Activated T-cell treated with anti-CD3 and anti-CD28 coated beads, Interleukin-2, amount 50 U/mL, for 4 hours (primary cell): ENCODE measurements around the gene GLIS1. TPM values are rescaled to one million over a fixed set of nuclear protein-coding genes. Genes with fewer than 3 reads are reported as not detected.

Experiments used
- ATAC-seq, 2 donors: fragments of 200-7000 bp; cut with Tn5 transposase; one replicate each; pipeline ENCODE4 v1.10.0; 2021
- DNase-seq: peaks from one replicate; pipeline ENCODE4 v3.0.0-alpha.2; 2020
- H3K27me3 Mint-ChIP-seq: one replicate; pipeline ENCODE4 v1.8.0; 2021; ENCODE audit warnings: low read depth, mixed read lengths
- H3K36me3 Mint-ChIP-seq: one replicate; pipeline ENCODE4 v1.8.0; 2022; ENCODE audit warnings: mixed read lengths; ENCODE audit not compliant: insufficient read depth
- H3K4me1 Mint-ChIP-seq: one replicate; pipeline ENCODE4 v1.8.0; 2021; ENCODE audit warnings: low read depth, mixed read lengths
- H3K4me3 Mint-ChIP-seq: one replicate; pipeline ENCODE4 v1.8.0; 2021; ENCODE audit warnings: mild to moderate bottlenecking, moderate library complexity, mixed read lengths
- H3K9me3 Mint-ChIP-seq: one replicate; pipeline ENCODE4 v1.8.0; 2021; ENCODE audit warnings: mixed read lengths
- total RNA-seq, 3 donors: library from RNA; stranded (reverse); gene quantifications; one replicate each; pipeline ENCODE4 v1.2.1, GENCODE V29; 2021

Gene GLIS1
- total RNA-seq, 3 donors from 2014 or later, result not detected

DNA sequence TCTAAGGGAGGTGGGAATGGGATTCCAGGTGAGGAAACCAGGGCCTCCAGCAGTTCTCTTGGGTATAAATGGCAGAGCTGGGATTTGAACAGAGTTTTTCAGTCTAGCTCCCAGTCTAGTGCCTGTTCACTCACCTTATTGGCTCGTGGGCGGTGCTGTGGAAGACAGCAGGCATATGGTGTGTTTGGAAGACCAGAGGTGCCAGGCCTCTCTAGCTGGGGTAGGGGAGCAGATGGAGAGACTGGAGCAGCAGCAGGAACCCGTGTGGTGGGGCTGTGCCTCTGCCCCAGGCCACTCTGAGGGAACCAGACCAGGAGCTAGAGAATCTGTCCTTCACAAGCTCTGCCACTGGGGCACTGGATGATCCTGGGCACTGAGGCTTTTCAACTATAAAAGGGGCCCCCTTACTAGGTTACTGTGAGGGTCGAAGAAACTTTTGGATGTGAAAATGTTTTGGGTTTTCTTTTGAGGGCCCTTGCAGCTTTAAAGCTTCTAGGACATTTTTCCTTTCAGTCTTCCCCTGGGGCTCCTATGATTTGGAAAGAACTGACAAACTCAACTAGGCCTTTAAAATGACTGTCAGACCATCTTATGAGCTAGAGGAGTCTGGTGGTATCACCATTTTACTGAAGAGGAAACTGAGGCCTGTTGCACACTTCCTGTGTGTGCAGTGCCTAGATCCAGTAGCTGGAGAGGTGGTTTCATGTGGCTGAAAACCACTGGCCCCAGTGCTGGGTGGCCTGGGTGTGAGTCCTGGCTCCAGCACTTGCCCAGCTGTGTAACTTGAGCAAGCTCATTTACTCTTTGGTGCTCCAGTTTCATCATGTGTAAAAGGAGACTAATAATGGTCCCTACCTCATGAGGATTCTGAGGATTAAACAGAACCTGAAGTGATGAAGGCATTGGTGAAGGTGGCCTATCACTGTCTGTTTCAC is 273.7 kb downstream of the GLIS1 start:
- Mint-ChIP-seq H3K4me1 (no peaks in the 10 kb centered on the region), H3K4me3 (no peak overlapping the region), H3K27me3 (no peaks in the 10 kb centered on the region), H3K36me3 (no peaks in the 10 kb centered on the region), H3K9me3 (no peaks in the 10 kb centered on the region)
- ATAC-seq, result no peak
- no peak for DNase-seq

- DNase-seq (no peak), ATAC-seq (no peak)
- H3K36me3 Mint-ChIP-seq, result no peaks in the 10 kb centered on the region
- H3K27me3 Mint-ChIP-seq, result no peaks in the 10 kb centered on the region
- H3K4me3 Mint-ChIP-seq, result no peak overlapping the region
- H3K4me1 Mint-ChIP-seq, result no peaks in the 10 kb centered on the region
- H3K9me3 Mint-ChIP-seq, result no peaks in the 10 kb centered on the region
These were observed 274.7 kb downstream of the GLIS1 start for GRCh38 chr1:53463961-53464899.

GRCh38 chr1:53462769-53463501 is 276.0 kb downstream of the GLIS1 start:
- no peak overlapping the region for H3K4me3 Mint-ChIP-seq
- H3K9me3 Mint-ChIP-seq, result no peaks in the 10 kb centered on the region
- no peaks in the 10 kb centered on the region for H3K4me1 Mint-ChIP-seq
- H3K36me3 Mint-ChIP-seq, result no peaks in the 10 kb centered on the region
- DNase-seq (no peak), ATAC-seq (no peak)
- H3K27me3 Mint-ChIP-seq, result no peaks in the 10 kb centered on the region

DNA sequence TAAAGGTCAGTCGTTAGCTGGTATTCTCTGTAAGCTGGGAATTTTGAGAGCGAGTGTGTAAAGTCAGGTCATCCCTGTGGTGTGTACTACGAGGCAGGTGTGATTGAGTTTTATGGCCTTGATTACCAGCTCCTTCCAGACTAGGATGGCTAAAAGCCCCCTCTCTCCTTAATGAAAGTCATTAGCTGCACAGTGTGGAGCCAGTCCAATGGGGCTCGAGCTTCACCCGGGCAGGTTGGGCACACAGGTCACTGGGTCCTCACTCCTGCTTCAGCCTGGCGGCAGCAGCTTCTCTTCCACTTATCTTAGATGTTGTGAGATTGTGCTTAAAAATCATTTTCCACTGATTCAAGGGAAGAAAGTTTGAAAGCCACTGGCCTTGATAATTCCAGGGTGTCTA is 276.8 kb downstream of the GLIS1 start:
- Mint-ChIP-seq H3K4me3 (no peak overlapping the region), H3K9me3 (no peaks in the 10 kb centered on the region), H3K27me3 (no peaks in the 10 kb centered on the region), H3K36me3 (no peaks in the 10 kb centered on the region), H3K4me1 (no peaks in the 10 kb centered on the region)
- DNase-seq, result no peak
- ATAC-seq, result no peak

- H3K4me3 Mint-ChIP-seq, result no peak overlapping the region
- DNase-seq, result no peak
- no peaks in the 10 kb centered on the region for H3K4me1 Mint-ChIP-seq
- peaks cover 2% of the 10 kb centered on the region for H3K27me3 Mint-ChIP-seq
- H3K36me3 Mint-ChIP-seq, result no peaks in the 10 kb centered on the region
- no peak for ATAC-seq
- H3K9me3 Mint-ChIP-seq, result no peaks in the 10 kb centered on the region
These were observed 277.5 kb downstream of the GLIS1 start for GRCh38 chr1:53461323-53462044.

DNA sequence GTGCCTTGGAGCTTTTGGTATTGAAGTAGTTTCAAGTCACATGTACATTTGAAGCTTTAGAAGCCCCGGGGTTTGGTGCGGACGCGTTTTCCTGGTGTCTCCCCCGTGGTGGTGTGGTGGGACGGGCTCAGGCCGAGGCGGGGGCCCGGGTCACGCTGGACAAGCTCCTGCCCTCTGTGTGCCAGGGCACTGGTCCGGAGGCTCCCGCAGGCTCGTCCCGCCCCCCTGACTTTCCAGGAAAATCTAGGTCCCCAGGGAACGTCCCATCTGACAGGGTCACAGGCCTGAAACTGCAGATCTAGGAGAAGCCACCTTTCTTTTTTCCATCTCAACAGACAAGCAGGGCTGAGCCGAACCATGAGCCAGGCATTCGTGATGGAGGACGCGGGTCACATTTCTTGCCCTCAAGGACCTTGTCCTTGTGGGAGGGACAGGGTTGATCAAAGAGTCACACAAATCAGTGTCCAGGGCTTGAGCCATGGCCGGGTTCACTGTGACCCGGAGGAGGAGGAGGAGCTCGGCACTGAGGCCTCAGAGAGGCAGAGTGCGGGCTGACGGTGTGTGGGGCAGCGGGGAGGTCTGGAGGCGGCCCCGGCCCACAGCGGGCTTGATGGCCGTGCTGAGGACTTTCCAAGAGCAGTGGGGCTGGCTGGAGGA is 278.2 kb downstream of the GLIS1 start:
- Mint-ChIP-seq H3K9me3 (no peaks in the 10 kb centered on the region), H3K27me3 (peaks cover 2% of the 10 kb centered on the region), H3K4me1 (no peaks in the 10 kb centered on the region), H3K4me3 (no peak overlapping the region), H3K36me3 (no peaks in the 10 kb centered on the region)
- ATAC-seq (no peak), DNase-seq (no peak)

DNA sequence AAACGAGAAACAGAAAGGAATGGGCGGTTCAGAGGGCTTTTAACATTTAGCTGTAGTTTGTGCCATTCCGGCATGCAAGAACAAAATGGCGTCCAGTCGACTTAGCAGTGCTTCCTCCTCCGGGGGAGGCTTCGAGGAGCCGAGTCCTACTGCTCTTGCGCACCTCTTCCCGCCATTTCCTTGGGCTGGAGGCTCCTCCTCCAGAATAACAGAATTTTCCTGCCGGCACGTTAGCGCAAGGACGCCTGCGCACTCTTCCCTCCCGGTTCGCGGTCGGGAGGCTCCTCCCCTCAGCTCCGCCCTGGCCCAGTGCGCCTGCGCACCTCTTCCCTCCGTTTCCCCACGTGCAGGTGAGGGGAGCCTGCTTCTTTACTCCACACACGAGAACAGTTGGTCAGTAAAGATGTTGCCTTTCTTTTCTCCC is 278.7 kb downstream of the GLIS1 start:
- H3K27me3 Mint-ChIP-seq, result peaks cover 2% of the 10 kb centered on the region
- no peaks in the 10 kb centered on the region for H3K36me3 Mint-ChIP-seq
- ATAC-seq (no peak), DNase-seq (no peak)
- H3K9me3 Mint-ChIP-seq, result no peaks in the 10 kb centered on the region
- H3K4me3 Mint-ChIP-seq, result no peak overlapping the region
- H3K4me1 Mint-ChIP-seq, result no peaks in the 10 kb centered on the region

GRCh38 chr1:53459321-53460175 is 279.4 kb downstream of the GLIS1 start, which contains the start of gene DMRTB1:
DMRTB1 (plus strand) TSS chr1:53459399; CDS start chr1:53459454, 55 bp downstream.
- H3K27me3 Mint-ChIP-seq, result peaks cover 2% of the 10 kb centered on the region
- DNase-seq (no peak), ATAC-seq (no peak)
- no peaks in the 10 kb centered on the region for H3K9me3 Mint-ChIP-seq
- no peaks in the 10 kb centered on the region for H3K4me1 Mint-ChIP-seq
- no peak within 1 kb of the TSS for H3K4me3 Mint-ChIP-seq
- H3K36me3 Mint-ChIP-seq, result no peaks in the 10 kb centered on the region

DNA sequence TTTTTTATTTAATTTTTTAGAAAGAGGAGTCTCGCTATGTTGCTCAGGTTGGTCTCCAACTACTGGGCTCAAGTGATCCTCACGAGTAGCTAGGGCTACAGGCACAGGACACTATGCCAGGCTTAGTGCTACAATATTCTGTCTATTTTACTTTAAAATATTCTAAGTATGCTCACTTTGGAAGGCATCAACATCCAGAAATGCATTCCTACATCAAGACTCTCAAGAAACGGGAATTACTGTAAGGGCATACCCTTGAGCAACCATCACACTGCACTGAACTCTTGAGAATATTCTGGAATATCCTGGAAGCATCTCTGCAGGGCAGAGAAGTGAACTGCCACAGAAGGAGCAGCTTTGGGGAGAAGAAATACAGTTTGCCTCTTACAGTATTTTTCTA is 280.3 kb downstream of the GLIS1 start:
- no peaks in the 10 kb centered on the region for H3K9me3 Mint-ChIP-seq
- H3K36me3 Mint-ChIP-seq, result no peaks in the 10 kb centered on the region
- no peaks in the 10 kb centered on the region for H3K4me1 Mint-ChIP-seq
- ATAC-seq, result no peak
- H3K4me3 Mint-ChIP-seq, result no peak overlapping the region
- H3K27me3 Mint-ChIP-seq, result peaks cover 2% of the 10 kb centered on the region
- no peak for DNase-seq

Other genes with a start within 250 kb of the GLIS1 start
- gene NDC1, start 99.1 kb upstream of the GLIS1 start, total RNA-seq, result 10 to 100 TPM; 34.2 to 39.8 (median 37.6) TPM
- gene YIPF1, start 150.6 kb upstream of the GLIS1 start, total RNA-seq, result 10 to 100 TPM; 12.5 to 15.4 (median 14.7) TPM
- not detected for gene DIO1, start 155.0 kb upstream of the GLIS1 start, total RNA-seq
- 10 to 100 TPM; 26.0 to 31.5 (median 28.1) TPM for gene IFT25, start 206.5 kb upstream of the GLIS1 start, total RNA-seq
- gene LRRC42, start 207.2 kb upstream of the GLIS1 start, total RNA-seq, result 10 to 100 TPM; 22.6 to 23.1 (median 22.8) TPM